ENCODE results near the gene SNRNP25.
A peak's percentile ranks its signal among the peaks of the same experiment; 100 is the strongest.

- TF ChIP-seq CTCF (IDR thresholded peaks at IDR 0.05; ENCODE audit: extremely low read depth in 1 of 2, insufficient read depth in 1 of 2, low read depth in 1 of 2, low read length in 2 of 2) (no peak), FOS (IDR thresholded peaks at IDR 0.05; ENCODE audit: borderline replicate concordance, insufficient read depth, low read length) (no peak), EZH2 (IDR thresholded peaks at IDR 0.05; ENCODE audit: borderline replicate concordance, low read depth, low read length, severe bottlenecking) (no peak), MAX (IDR thresholded peaks at IDR 0.05; ENCODE audit: insufficient read depth, insufficient read length) (no peak), POLR2AphosphoS5 (IDR thresholded peaks at IDR 0.05; ENCODE audit: insufficient read depth, low read depth, low read length) (peak; percentile 49), POLR2A (IDR thresholded peaks at IDR 0.05; ENCODE audit: low read depth, low read length) (no peak), MYC (IDR thresholded peaks at IDR 0.05; ENCODE audit: low read depth, low read length) (no peak), JUN (IDR thresholded peaks at IDR 0.05; ENCODE audit: borderline replicate concordance, insufficient read depth, insufficient read length, low read depth) (no peak)
Measured at GRCh38 chr16:78444-79150, 25.0 kb downstream of the SNRNP25 start.
